HPDE6-E6E7 (cell line): ENCODE measurements around the gene SNCAIP.
"Not testable (repeated sequence)": the region's sequence is repeated elsewhere in the genome, so short reads cannot be mapped to it uniquely, and the experiment has no call there.

Source experiments
- DNase-seq: peaks from one replicate; pipeline ENCODE4 v3.0.0; 2011; ENCODE audit warnings: missing footprints; ENCODE audit errors: extremely low spot score

SNCAIP gene

DNA sequence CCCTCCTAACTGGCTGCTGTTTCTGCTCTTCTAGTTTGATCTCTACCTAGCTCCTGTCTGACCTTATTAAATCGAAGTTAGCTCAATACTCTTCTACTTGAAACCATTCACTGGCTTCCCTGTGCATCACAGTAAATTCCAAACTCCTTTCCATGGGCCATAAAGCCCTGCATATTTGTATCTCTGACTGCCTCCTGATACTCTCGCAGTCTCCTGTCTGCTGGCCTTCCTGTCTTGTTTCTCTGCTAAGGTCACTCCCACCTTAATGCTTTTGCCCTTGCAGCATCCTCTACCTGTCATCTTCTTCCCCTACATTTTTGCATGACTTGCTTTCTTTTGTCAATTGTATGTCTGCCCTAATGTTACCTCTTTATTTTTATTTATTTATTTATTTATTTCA is 44.8 kb downstream of the SNCAIP start:
- DNase-seq = no peak

DNA sequence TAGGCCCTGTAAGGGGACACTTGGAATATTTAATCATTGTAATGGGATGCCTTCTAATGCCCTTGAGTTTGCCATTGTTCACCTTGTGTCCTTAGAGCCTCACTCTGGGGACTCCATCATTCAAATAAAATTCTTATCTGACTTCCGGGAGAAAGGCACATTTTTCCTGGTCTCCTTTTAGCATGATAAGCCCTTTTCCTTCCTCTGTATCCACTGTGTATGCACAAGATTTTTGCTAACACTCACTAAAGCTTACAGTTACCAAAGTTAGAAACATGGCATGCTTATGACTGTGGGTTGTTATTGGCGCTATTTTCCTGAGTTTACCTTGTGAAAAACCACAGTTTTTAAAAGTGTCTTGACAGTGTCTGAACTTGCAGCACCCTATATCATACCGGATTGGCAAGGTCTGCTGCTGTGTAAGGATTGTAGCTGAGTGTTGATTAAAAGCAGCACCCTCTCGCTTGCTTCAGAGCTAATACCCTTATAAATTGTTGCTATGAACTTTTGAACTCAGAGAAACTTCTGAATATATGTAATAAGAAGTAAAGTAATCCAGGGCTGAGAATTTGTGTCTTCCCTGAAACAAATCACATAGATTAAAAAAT is 46.4 kb downstream of the SNCAIP start:
- no peak for DNase-seq

- DNase-seq = no peak
Measured at GRCh38 chr5:122362361-122362760, 50.3 kb downstream of the SNCAIP start.

GRCh38 chr5:122363623-122364022 is 51.6 kb downstream of the SNCAIP start:
- no peak for DNase-seq

GRCh38 chr5:122366501-122366900 is 54.5 kb downstream of the SNCAIP start:
- no peak for DNase-seq

DNA sequence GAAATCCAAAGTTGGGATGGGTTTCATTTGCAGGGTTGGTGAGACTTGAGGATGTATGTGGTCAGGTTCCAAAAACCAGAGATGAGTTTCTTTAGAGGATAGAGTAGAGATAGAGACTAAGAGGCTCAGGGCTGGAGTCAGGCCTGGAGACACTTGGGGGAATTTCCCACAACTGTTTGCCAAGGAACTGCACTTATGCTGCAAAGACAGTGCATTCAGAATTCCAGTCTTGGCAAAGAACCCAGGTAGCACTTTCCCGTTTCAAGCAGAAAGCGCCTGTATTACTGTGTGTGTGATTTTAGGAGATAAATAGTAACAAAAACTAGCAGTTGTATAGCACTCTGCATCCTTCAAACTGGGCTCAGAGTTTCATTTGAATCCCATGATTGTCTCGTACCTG is 55.4 kb downstream of the SNCAIP start:
- no peak for DNase-seq

GRCh38 chr5:122368510-122369251 is 56.6 kb downstream of the SNCAIP start:
- DNase-seq = no peak

DNA sequence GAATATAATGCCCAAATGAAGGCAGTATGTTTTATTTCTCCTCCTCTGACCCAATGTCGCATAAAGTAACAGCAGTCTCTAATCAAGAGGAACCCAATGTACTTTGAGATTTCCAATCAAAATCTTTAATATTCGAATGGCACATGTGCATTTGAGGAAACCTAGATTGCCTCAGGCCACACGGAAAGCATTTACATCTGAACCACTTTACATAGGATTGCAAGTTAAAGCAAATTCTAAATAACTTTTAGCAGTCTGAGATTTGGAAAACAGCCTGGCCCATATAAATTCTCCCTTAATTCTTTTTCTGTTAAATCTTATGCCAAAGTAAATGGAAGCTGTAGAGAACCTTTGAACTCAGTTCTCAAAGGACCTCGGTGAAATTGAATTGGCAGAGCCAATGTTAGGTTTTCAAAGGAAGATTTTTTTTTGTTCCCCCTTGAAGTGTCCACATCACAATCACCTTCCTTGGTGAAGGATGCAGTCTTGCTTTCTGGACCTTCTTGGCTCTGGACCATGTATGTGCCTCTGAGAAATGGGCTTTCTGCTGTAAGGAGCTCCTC is 57.3 kb downstream of the SNCAIP start:
- DNase-seq = no peak

- DNase-seq = no peak
Measured at GRCh38 chr5:122371511-122372151, 59.6 kb downstream of the SNCAIP start.

DNA sequence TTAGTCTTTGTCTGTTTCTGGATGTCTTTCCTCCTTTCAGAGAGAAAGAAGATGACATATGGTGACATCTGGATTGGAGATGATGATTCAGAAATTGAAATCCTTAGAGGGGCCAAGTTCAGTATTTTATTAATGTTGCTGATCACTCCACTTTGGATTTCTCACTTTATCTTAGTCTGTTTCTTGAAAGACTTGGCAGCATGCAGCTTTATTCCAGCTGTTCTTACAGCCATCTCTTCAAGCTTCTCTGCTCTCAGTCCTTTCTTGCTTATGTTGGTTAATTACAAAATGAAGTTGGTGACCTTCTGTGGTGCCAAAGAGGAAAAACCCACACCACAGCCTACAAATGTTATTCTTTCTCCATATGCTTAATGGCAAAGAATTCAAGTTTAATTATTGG is 62.1 kb downstream of the SNCAIP start:
- DNase-seq = no peak

DNA sequence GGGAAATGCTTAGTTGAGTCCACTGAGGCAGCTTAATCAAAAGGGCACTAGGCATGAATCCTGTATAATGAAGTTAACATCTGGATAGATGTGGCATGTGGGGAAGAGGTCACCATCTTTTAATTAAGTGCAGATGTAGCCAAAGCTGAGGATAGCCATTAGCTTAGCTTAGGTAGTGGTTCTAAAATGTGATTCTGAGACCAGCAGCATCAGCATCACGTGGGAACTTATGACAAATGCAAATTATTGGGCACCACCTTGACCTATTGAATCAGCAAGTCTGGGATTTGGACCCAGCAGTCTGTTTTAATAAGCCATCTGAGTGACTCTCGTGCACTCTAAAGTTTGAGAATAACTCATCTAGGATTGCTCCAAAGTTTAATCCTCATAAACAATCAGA is 63.8 kb downstream of the SNCAIP start:
- no peak for DNase-seq

GRCh38 chr5:122376250-122376649 is 64.2 kb downstream of the SNCAIP start:
- no peak for DNase-seq

DNA sequence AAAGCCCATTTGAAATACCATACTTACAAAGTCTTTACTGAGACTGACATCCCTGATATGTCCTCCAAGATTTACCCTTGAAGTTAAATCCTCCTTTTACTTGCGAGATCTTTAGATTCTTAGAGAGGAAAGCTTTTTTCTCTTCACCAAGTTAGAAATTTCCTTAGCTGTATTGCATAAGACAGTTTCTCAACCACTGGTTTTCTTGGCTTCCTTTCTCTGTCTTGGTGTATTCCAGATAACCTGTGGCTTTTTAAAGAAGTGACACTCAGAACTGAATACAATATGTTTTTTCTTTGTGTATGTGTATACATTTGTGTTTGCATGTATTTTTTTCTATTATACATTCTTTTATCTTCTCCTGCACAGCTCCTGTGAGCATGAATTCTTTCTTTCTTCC is 65.0 kb downstream of the SNCAIP start:
- no peak for DNase-seq

DNA sequence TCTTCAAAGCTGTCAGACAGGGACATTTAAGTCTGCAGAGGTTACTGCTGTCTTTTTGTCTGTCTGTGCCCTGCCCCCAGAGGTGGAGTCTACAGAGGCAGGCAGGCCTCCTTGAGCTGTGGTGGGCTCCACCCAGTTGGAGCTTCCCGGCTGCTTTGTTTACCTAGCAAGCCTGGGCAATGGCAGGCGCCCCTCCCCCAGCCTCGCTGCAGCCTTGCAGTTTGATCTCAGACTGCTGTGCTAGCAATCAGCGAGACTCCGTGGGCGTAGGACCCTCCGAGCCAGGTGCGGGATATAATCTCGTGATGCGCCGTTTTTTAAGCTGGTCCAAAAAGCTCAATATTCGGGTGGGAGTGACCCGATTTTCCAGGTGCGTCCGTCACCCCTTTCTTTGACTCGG is 70.9 kb downstream of the SNCAIP start:
- DNase-seq = not testable (repeated sequence)

GRCh38 chr5:122384739-122385235 is 72.8 kb downstream of the SNCAIP start:
- DNase-seq = no peak

- DNase-seq = no peak
Measured at GRCh38 chr5:122385286-122385685, 73.2 kb downstream of the SNCAIP start.

DNA sequence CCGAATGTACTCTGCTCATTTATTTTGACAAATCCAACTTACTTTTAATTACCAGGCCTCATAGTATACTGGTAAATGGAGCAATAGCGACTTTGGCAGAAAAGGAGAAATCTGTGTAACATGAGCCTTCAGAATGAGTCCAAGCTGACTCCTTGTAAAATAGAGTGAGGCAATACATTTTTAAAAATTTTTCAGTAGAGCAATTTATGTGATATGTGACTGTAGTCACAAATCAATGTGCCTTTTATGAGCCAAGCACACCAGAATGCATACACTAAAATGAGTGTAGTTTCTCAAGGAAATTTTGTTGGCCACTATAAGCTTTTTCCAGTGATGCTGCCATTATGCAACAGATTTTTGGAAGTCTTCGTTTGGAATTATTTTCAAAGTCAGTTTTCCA is 73.8 kb downstream of the SNCAIP start:
- no peak for DNase-seq

- DNase-seq = no peak
Measured at GRCh38 chr5:122390154-122390553, 78.1 kb downstream of the SNCAIP start.

DNA sequence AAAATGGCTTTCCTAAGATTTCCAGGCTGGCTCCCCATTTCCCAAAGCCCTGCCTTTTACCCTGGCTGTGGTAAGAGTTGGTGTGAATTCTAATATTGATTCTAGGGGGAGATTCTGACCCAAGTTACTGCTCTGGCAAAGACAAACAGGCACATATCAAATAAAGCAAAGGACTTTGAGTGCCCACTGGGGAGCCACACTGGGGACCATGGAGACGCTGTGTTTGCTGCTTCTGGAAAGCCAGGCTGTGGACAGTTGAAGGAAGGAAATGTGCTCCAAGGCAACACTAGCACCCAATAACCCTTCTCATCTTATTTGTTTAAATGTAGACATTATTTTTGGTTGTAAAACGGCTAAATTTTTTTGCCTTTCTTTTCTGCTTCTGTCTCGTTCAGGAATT is 78.7 kb downstream of the SNCAIP start:
- no peak for DNase-seq

GRCh38 chr5:122391621-122392020 is 79.6 kb downstream of the SNCAIP start:
- DNase-seq = no peak

GRCh38 chr5:122392224-122392623 is 80.2 kb downstream of the SNCAIP start:
- DNase-seq = no peak

GRCh38 chr5:122392824-122393223 is 80.8 kb downstream of the SNCAIP start:
- no peak for DNase-seq
